ENCODE data around the gene CD84. TPM values are rescaled to one million over a fixed set of nuclear protein-coding genes. Genes with fewer than 3 reads are reported as not detected.
"Not testable (repeated sequence)": the region's sequence is repeated elsewhere in the genome, so short reads cannot be mapped to it uniquely, and the experiment has no call there.

The CD84 gene
- total RNA-seq (10 to 100 TPM in 1 of 2 donors, 1 to 10 TPM in 1; 4.6 to 10.1 TPM), polyA plus RNA-seq (ENCODE audit: insufficient read length in 2 of 2) (1 to 10 TPM; 3.3 to 6.0 TPM)
- long read RNA-seq, donor 1, full-length matches to known transcripts: 3 of 3 reads
- long read RNA-seq, donor 1, partial matches to known transcripts: 0 of 3 reads
- long read RNA-seq, donor 1, other reads (novel, unspliced or antisense): 0 of 3 reads
- long read RNA-seq, donor 2, full-length matches to known transcripts: 1 of 1 reads
- long read RNA-seq, donor 2, partial matches to known transcripts: 0 of 1 reads
- long read RNA-seq, donor 2, other reads (novel, unspliced or antisense): 0 of 1 reads
- long read RNA-seq, donor 3, full-length matches to known transcripts: 2 of 2 reads
- long read RNA-seq, donor 3, partial matches to known transcripts: 0 of 2 reads
- long read RNA-seq, donor 3, other reads (novel, unspliced or antisense): 0 of 2 reads
- long read RNA-seq, donor 4: 0 reads

GRCh38 chr1:160579216-160579701, at the start of gene CD84:
TSS of gene CD84 (minus strand) at chr1:160579496. CDS start at chr1:160579437, 59 bp downstream.
- Histone ChIP-seq H3K4me1 (ENCODE audit: control insufficient read depth, insufficient read depth, low read length) (no peaks in the 10 kb centered on the region), H3K27me3 (ENCODE audit: control insufficient read depth, insufficient read depth, low read length) (no peaks in the 10 kb centered on the region), H3K36me3 (ENCODE audit: control insufficient read depth, insufficient read depth, low read length) (no peaks in the 10 kb centered on the region), H3K9me3 (ENCODE audit: control insufficient read depth, insufficient read depth, low read length) (no peaks in the 10 kb centered on the region), H3K27ac (ENCODE audit: low read depth, low read length) (no peak within 1 kb of the TSS), H3K4me3 (ENCODE audit: low read depth, low read length) (no peak within 1 kb of the TSS)
- 86% methylated on average over 1 of the region's 3 CpGs for WGBS (ENCODE audit: insufficient coverage)
- no peak for DNase-seq (ENCODE audit: low read depth in 4 of 6, low spot score in 6 of 6)

- Histone ChIP-seq H3K27me3 (ENCODE audit: control insufficient read depth, insufficient read depth, low read length) (no peaks in the 10 kb centered on the region), H3K27ac (ENCODE audit: low read depth, low read length) (no peak overlapping the region)
- no peak for DNase-seq (ENCODE audit: low read depth in 4 of 6, low spot score in 6 of 6)
Measured at GRCh38 chr1:160628799-160629263, 49.5 kb upstream of the CD84 start.

GRCh38 chr1:160627677-160628289, 48.5 kb upstream of the CD84 start:
- H3K36me3 ChIP-seq (ENCODE audit: control insufficient read depth, insufficient read depth, low read length); H3K4me1 ChIP-seq (ENCODE audit: control insufficient read depth, insufficient read depth, low read length); DNase-seq (ENCODE audit: low read depth in 4 of 6, low spot score in 6 of 6); H3K9me3 ChIP-seq (ENCODE audit: control insufficient read depth, insufficient read depth, low read length); H3K27ac ChIP-seq (ENCODE audit: low read depth, low read length); H3K27me3 ChIP-seq (ENCODE audit: control insufficient read depth, insufficient read depth, low read length); H3K4me3 ChIP-seq (ENCODE audit: low read depth, low read length): not testable (repeated sequence)
- 88% methylated on average over 2 of the region's 4 CpGs for WGBS (ENCODE audit: insufficient coverage)

More at GRCh38 chr1:160628799-160629263, 49.5 kb upstream of the CD84 start:
- no peak overlapping the region for H3K4me3 ChIP-seq (ENCODE audit: low read depth, low read length)
- H3K36me3 ChIP-seq (ENCODE audit: control insufficient read depth, insufficient read depth, low read length): no peaks in the 10 kb centered on the region
- 56% methylated on average over 3 of the region's 8 CpGs for WGBS (ENCODE audit: insufficient coverage)
- H3K4me1 ChIP-seq (ENCODE audit: control insufficient read depth, insufficient read depth, low read length): no peaks in the 10 kb centered on the region
- no peaks in the 10 kb centered on the region for H3K9me3 ChIP-seq (ENCODE audit: control insufficient read depth, insufficient read depth, low read length)

- Histone ChIP-seq H3K27me3 (ENCODE audit: control insufficient read depth, insufficient read depth, low read length) (no peaks in the 10 kb centered on the region), H3K4me3 (ENCODE audit: low read depth, low read length) (no peak overlapping the region), H3K36me3 (ENCODE audit: control insufficient read depth, insufficient read depth, low read length) (no peaks in the 10 kb centered on the region), H3K4me1 (ENCODE audit: control insufficient read depth, insufficient read depth, low read length) (no peaks in the 10 kb centered on the region), H3K27ac (ENCODE audit: low read depth, low read length) (no peak overlapping the region), H3K9me3 (ENCODE audit: control insufficient read depth, insufficient read depth, low read length) (no peaks in the 10 kb centered on the region)
- DNase-seq (ENCODE audit: low read depth in 4 of 6, low spot score in 6 of 6): no peak
- no CpG with 5 or more reads among the region's 1 CpG for WGBS (ENCODE audit: insufficient coverage)
Measured at GRCh38 chr1:160626509-160627342, 47.4 kb upstream of the CD84 start.

- no peak for DNase-seq (ENCODE audit: low read depth in 4 of 6, low spot score in 6 of 6)
- no peaks in the 10 kb centered on the region for H3K9me3 ChIP-seq (ENCODE audit: control insufficient read depth, insufficient read depth, low read length)
- 93% methylated on average over 8 of the region's 10 CpGs for WGBS (ENCODE audit: insufficient coverage)
Measured at GRCh38 chr1:160625725-160626498, 46.6 kb upstream of the CD84 start.

GRCh38 chr1:160625321-160625720, 46.0 kb upstream of the CD84 start:
- Histone ChIP-seq H3K4me3 (ENCODE audit: low read depth, low read length) (no peak overlapping the region), H3K9me3 (ENCODE audit: control insufficient read depth, insufficient read depth, low read length) (no peaks in the 10 kb centered on the region), H3K27ac (ENCODE audit: low read depth, low read length) (no peak overlapping the region), H3K4me1 (ENCODE audit: control insufficient read depth, insufficient read depth, low read length) (no peaks in the 10 kb centered on the region), H3K36me3 (ENCODE audit: control insufficient read depth, insufficient read depth, low read length) (no peaks in the 10 kb centered on the region), H3K27me3 (ENCODE audit: control insufficient read depth, insufficient read depth, low read length) (no peaks in the 10 kb centered on the region)
- DNase-seq (ENCODE audit: low read depth in 4 of 6, low spot score in 6 of 6): no peak
- WGBS (ENCODE audit: insufficient coverage): 88% methylated on average over 1 of the region's 1 CpG

More at GRCh38 chr1:160625725-160626498, 46.6 kb upstream of the CD84 start:
- no peak overlapping the region for H3K27ac ChIP-seq (ENCODE audit: low read depth, low read length)
- no peaks in the 10 kb centered on the region for H3K27me3 ChIP-seq (ENCODE audit: control insufficient read depth, insufficient read depth, low read length)
- H3K4me3 ChIP-seq (ENCODE audit: low read depth, low read length): no peak overlapping the region
- no peaks in the 10 kb centered on the region for H3K36me3 ChIP-seq (ENCODE audit: control insufficient read depth, insufficient read depth, low read length)
- no peaks in the 10 kb centered on the region for H3K4me1 ChIP-seq (ENCODE audit: control insufficient read depth, insufficient read depth, low read length)

- no peaks in the 10 kb centered on the region for H3K9me3 ChIP-seq (ENCODE audit: control insufficient read depth, insufficient read depth, low read length)
- DNase-seq (ENCODE audit: low read depth in 4 of 6, low spot score in 6 of 6): no peak
- no peak overlapping the region for H3K27ac ChIP-seq (ENCODE audit: low read depth, low read length)
- no peaks in the 10 kb centered on the region for H3K36me3 ChIP-seq (ENCODE audit: control insufficient read depth, insufficient read depth, low read length)
- no peaks in the 10 kb centered on the region for H3K4me1 ChIP-seq (ENCODE audit: control insufficient read depth, insufficient read depth, low read length)
- no peak overlapping the region for H3K4me3 ChIP-seq (ENCODE audit: low read depth, low read length)
- H3K27me3 ChIP-seq (ENCODE audit: control insufficient read depth, insufficient read depth, low read length): no peaks in the 10 kb centered on the region
- WGBS (ENCODE audit: insufficient coverage): 60% methylated on average over 1 of the region's 3 CpGs
Measured at GRCh38 chr1:160624464-160624863, 45.2 kb upstream of the CD84 start.

- no peak for DNase-seq (ENCODE audit: low read depth in 4 of 6, low spot score in 6 of 6)
- Histone ChIP-seq H3K36me3 (ENCODE audit: control insufficient read depth, insufficient read depth, low read length) (no peaks in the 10 kb centered on the region), H3K27me3 (ENCODE audit: control insufficient read depth, insufficient read depth, low read length) (no peaks in the 10 kb centered on the region), H3K27ac (ENCODE audit: low read depth, low read length) (no peak overlapping the region), H3K9me3 (ENCODE audit: control insufficient read depth, insufficient read depth, low read length) (no peaks in the 10 kb centered on the region), H3K4me1 (ENCODE audit: control insufficient read depth, insufficient read depth, low read length) (no peaks in the 10 kb centered on the region), H3K4me3 (ENCODE audit: low read depth, low read length) (no peak overlapping the region)
- WGBS (ENCODE audit: insufficient coverage): no CpG with 5 or more reads among the region's 1 CpG
Measured at GRCh38 chr1:160623862-160624261, 44.6 kb upstream of the CD84 start.

GRCh38 chr1:160623227-160623633, 43.9 kb upstream of the CD84 start:
- Histone ChIP-seq H3K4me3 (ENCODE audit: low read depth, low read length) (no peak overlapping the region), H3K9me3 (ENCODE audit: control insufficient read depth, insufficient read depth, low read length) (no peaks in the 10 kb centered on the region), H3K27me3 (ENCODE audit: control insufficient read depth, insufficient read depth, low read length) (no peaks in the 10 kb centered on the region), H3K36me3 (ENCODE audit: control insufficient read depth, insufficient read depth, low read length) (no peaks in the 10 kb centered on the region), H3K4me1 (ENCODE audit: control insufficient read depth, insufficient read depth, low read length) (no peaks in the 10 kb centered on the region), H3K27ac (ENCODE audit: low read depth, low read length) (no peak overlapping the region)
- WGBS (ENCODE audit: insufficient coverage): 100% methylated on average over 1 of the region's 3 CpGs
- DNase-seq (ENCODE audit: low read depth in 4 of 6, low spot score in 6 of 6): no peak
